ENCODE measurements around the gene RNASEH2B. TPM values are rescaled to one million over a fixed set of nuclear protein-coding genes. Genes with fewer than 3 reads are reported as not detected.

The RNASEH2B gene
- total RNA-seq, 1 donor = 43.1 TPM

- no peak for TF ChIP-seq CTCF (IDR thresholded peaks at IDR 0.05; ENCODE audit: insufficient read depth, low read length)
- no peak for DNase-seq (ENCODE audit: low read depth)
- no peak overlapping the region for H3K4me3 ChIP-seq (ENCODE audit: low read depth, low read length)
These were observed 31.6 kb downstream of the RNASEH2B start for GRCh38 chr13:50941146-50941545.

DNA sequence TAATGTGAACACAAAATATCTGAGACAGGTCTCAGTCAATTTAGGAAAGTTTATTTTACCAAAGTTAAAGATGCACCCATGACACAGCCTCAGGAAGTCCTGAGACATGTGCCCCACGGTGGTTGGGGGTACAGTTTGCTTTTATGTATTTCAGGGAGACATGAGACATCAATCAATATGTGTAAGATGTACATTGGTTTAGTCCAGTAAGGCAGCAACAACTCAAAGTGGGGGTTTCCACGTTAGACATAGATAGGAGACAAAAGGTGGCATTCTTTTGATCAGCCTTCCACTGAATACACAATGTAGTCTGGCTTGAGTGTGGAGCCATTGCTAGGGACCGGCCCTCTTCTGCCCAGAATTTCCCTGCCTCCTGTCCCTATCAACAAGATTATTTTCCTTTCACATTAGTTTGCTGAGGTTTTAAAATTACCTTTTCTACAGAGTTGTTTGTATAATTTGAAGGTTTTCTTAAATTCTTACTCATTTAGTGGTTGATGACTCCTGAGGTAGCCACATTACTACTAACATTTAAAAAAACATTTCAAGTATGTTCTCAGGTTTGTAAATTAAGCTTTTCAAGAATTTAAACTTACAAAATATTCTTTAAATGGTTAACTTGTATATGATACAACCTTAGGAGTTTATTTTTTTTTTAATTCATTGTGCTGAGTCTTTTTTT, 33.2 kb downstream of the RNASEH2B start:
- no peak overlapping the region for H3K4me3 ChIP-seq (ENCODE audit: low read depth, low read length)
- no peak for TF ChIP-seq CTCF (IDR thresholded peaks at IDR 0.05; ENCODE audit: insufficient read depth, low read length)
- DNase-seq (ENCODE audit: low read depth) = no peak

DNA sequence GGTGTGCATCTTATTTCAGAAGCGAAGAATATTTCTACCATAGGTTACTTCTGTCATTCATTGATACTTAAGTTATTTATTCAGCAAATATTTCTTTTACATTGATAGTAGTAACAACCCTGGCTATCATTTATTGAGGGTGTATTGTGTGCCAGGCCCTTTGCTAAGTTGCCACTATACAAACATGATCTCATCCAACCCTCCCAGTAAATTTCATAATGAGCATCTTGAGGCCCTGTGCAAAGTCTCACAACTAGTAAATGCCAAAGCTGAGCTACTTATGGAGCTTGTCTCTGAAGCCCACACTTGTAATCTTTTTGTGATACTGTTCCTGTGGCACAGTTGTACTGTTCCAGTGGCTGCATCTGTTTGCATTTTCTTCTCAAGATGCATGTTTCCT, 36.1 kb downstream of the RNASEH2B start:
- no peak overlapping the region for H3K4me3 ChIP-seq (ENCODE audit: low read depth, low read length)
- no peak for TF ChIP-seq CTCF (IDR thresholded peaks at IDR 0.05; ENCODE audit: insufficient read depth, low read length)
- DNase-seq (ENCODE audit: low read depth) = no peak

DNA sequence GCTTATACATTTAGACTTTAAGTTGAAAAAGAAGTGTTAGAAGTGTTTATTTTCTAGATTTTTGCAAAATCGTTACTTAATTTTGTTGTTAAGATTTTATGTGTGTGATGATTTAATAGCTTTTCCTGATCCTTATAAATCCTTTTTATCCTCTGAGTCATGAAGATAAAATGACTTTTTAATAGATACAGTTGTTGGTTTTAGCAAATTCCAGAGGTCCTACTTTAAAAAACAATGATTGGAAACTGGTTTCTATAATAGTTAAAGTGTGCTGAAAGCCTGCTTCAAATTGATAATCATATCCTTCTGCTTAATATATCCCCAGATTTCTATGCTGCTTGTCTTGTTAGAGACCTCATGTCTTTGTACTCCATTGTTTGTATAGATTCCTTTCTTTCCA, 39.0 kb downstream of the RNASEH2B start:
- no peak for TF ChIP-seq CTCF (IDR thresholded peaks at IDR 0.05; ENCODE audit: insufficient read depth, low read length)
- peak; percentile 25 for DNase-seq (ENCODE audit: low read depth)
- no peak overlapping the region for H3K4me3 ChIP-seq (ENCODE audit: low read depth, low read length)

DNA sequence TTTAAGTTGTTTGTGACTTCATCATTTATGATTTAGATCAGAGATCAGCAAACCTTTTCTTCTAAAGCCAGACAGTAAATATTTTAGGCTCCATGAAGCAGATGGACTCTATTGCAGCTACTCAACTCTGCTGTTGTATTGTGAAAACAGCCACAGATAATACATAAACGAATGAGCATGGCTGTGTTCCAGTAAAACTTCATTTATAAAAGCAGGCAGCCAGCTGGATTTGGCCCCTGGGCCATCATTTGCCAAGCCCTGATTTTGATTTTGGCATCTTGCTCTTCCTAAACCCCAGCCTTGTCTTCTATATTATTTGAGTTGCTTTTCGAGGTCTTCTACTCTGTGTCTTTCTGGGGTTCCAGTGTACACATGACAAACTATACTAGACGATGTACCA, 41.3 kb downstream of the RNASEH2B start:
- H3K4me3 ChIP-seq (ENCODE audit: low read depth, low read length) = no peak overlapping the region
- DNase-seq (ENCODE audit: low read depth) = peak; percentile 75
- no peak for TF ChIP-seq CTCF (IDR thresholded peaks at IDR 0.05; ENCODE audit: insufficient read depth, low read length)

- no peak for TF ChIP-seq CTCF (IDR thresholded peaks at IDR 0.05; ENCODE audit: insufficient read depth, low read length)
- H3K4me3 ChIP-seq (ENCODE audit: low read depth, low read length) = no peak overlapping the region
- peak; percentile 93 for DNase-seq (ENCODE audit: low read depth)
These were observed 41.8 kb downstream of the RNASEH2B start for GRCh38 chr13:50951366-50951765.

DNA sequence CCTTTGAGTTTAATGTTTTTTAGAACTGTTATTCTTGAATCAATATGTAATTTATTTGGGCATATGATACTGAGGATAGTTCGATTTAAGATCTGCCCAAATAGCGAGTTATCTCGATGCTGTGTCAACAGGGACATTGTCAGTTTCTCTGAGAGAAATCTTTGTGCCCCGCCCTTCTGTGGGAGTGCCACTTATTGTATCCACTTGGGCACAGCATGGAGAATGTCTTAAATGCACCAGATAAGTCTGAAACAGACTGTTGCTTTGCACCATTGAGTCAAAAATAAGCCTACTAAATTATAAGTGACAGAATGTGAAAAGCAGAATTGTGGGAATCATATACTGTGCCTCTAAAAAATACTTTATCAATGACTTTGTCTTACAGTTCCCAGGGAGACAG, 45.6 kb downstream of the RNASEH2B start:
- no peak for TF ChIP-seq CTCF (IDR thresholded peaks at IDR 0.05; ENCODE audit: insufficient read depth, low read length)
- DNase-seq (ENCODE audit: low read depth) = no peak
- no peak overlapping the region for H3K4me3 ChIP-seq (ENCODE audit: low read depth, low read length)

All from fibroblast of the aortic adventitia (primary cell).